Iris pigment epithelial cell (primary cell): ENCODE measurements around the gene TMEM31.

Experiments
- DNase-seq: peaks from one replicate; pipeline ENCODE4 v3.0.0-alpha.2; 2011; ENCODE audit warnings: low read depth

TMEM31 gene, protein sequence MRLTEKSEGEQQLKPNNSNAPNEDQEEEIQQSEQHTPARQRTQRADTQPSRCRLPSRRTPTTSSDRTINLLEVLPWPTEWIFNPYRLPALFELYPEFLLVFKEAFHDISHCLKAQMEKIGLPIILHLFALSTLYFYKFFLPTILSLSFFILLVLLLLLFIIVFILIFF

DNA sequence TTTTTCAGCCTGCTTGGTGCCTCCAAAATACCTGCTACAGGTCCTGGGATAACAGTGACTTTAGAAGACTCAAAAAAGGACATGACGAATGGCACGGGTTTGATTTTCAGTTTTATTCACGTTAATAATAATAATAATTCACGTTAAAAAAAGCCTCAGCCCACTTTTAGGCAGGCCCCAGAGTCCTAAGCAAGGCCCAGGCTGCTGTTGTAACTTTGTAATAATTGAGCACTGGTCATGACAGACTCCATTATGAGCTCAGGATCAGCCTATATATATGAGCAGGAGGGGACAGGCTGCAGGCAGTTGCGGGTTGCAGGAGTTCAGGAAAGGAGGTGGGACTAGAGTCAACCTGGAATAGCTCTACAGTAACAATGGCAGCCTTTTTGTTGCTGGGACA is at the start of gene TMEM31:
Gene TMEM31 (plus strand): TSS at position 301 of the 400 bp plus-strand sequence. CDS start 1,350 bp downstream, outside the sequence.
- no peak for DNase-seq

DNA sequence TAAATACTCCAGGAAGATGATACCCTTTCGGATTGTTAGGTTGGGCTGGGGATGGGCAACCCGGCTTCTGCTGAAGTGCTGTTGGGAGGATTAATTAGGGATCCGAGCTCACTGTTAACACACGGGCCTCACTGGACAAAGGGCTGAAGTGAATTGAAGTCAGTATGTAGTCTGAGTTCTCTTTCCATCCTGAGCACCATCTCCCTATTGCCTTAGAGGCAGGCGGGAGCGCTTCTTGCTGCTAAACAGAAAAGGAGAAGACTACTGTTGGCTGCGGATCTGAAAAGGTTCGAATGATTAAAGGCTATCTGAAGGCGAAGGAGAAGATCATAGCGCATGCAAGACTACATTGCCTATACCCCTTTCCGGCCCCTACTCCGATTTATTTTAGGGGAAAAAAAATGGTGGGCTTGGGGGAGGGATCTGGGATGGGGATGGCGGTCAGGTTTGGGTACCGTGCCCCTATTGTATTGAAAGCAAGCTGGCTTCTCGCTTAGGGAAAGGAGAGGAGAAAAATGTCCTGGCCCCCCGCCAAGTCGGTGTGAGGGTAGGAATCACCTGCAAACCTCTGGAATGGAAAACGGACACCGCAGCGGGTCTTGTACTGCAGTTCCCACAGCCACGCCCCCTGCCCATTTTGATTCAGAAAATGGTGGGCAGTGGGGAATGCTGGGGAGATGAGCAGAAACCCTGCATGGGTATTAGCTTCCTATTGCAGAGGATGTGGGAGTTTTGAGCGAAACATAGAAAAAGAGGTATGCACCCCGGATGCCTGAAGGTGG is 46.5 kb upstream of the TMEM31 start:
- DNase-seq, result no peak

DNA sequence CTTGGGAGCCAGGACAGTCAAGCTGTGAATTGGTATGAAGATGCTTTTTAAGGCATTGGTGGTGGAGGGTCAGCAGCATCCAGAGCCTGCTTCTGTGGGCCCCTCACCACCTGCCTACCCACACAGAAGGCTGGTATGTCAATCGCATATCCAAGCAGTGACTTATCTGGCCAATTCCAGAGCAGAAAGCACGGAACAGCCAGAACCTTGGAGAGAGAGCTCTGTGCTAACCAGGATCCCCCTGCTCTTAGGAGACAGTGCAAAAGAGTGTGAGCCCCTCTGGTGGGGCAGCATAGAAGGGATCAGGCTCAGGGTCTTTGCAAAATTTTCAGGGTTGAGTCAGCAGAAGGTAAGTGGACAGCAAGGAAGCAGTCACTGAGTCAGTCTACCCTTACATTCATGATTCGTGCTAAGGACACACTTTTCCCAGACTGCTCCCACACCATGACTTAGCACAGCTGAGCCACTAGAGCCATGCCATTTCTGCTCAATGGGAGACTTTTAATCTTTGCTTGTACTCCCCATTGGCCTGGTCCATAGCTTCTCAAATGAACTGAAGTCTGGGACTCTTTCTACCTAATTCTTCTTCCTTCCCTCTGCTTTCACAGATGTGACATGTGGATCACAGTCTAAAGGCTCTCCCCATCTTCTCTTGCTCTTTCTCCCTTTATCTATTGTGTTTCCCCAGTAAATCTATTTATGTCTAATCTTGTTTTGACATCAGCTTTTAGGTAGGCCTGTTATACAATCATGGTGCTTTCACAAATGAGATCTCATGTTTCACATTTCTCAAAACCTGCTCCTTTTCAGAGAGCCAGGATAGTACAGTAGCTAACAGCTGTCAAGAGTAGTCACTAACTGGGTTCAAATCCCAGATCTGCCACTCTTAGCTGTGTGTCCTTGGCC is 44.3 kb upstream of the TMEM31 start:
- no peak for DNase-seq

DNA sequence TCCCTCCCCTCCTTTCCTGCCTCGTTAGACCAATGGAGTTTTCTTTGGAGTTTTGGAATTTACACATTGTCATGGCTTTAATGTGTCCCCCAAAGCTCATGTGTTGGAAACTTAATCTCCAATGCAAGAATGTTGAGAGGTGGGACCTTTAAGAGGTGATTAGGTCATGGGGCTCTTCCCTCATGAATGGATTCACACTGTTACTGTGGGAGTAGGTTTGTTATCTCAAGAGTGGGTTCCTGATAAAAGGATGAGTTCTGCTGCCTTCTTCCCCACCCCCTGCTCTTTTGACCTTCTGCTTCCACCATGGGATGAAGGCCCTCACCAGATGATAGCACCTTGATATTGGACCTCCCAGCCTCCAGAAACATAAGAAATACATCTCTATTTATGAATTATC is 41.0 kb upstream of the TMEM31 start:
- DNase-seq, result no peak

DNA sequence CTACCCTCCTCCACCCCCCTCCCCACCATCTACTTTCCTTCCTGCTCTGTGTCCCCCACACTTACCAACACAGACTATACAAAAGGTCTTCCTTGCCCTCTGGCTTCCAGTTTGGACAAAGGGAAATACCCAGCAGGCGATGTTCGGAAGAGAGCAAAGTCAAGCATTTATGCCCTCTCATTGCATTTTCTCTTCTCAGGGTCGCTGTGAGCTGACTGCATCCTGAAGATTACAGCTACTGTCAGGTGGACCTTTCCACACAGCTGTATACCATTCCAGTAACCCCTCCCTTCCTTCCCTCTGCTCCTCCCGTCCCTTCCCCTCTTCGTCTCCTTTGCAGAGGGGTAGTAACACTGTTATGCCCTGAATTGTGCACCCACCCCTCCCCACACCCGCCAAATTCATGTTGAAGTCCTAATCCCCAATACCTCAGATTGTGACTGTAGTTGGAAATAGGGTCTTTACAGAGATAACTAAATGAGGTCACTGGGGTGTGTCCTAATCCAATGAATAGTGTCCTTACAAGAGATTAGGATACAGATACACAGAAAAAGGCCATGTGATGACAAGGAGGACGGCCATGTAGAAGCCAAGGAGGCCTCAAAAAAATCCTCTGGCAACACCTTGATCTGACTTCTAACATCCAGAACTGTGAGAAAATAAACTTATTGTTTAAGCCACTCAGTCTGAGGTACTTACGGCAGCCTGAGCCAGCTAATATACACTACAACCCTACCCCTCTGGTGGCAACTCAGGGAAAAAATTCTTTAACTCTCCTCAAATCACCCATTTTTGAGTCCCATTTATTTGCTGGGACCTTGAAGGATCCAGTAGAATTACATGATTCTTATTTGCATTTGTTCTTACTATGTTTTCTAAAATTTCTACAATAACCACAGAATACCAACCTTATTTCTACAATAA is 35.9 kb upstream of the TMEM31 start:
- no peak for DNase-seq

DNA sequence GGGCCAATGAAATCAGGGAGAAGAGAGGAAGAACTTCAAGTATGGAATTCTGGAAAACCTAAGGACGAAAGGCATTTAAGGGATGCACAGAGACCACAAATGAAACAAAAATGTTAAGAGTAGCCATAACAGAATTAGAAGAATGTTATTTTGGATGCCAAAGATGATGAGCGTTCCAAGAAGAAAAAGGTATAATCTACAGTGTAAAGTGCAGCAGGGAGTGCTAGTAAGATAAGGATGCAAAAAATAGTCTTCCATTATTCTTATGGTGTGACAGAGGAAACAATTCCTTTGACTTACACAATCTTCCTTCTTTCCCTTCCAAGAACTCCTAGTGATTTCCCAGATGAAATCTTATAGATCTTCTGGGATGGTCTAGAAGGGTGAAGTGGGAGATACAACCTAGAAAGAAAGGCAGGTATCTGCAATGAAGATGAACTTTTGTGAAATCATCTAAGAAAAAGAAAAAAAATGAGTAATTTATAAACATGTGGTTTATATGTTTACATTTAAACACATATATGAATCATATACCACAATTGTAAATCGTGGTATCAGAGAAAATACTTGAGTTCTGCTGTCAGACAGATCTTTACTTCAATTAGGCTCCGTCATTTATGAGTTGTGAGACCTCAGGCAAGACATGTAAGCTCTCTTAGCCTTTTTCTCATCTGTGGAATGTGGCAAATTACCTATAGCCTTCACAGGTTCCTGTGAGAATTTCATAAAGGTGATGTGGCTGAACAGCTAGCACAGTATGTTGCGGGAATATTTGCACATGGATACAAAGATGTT is 32.3 kb upstream of the TMEM31 start:
- peak; percentile 57 for DNase-seq

DNA sequence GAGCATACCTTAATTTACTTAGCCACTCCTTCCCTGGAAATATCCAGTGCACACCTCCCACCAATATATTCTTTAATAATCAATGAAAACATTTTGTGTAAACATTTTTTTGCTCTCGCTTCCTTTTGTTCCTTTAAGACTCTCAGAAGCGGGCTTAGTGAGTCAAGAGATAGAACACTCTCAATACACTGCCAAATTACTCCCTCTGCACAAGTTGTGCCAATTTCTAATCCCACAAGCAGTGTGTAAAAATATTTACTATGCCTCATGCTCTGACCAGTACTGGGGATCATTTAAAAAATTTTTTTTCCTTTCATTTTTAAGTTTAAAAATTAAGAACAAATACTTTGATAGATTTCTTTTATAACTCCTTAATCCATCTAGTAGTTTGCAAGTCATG is 29.3 kb upstream of the TMEM31 start:
- no peak for DNase-seq

DNA sequence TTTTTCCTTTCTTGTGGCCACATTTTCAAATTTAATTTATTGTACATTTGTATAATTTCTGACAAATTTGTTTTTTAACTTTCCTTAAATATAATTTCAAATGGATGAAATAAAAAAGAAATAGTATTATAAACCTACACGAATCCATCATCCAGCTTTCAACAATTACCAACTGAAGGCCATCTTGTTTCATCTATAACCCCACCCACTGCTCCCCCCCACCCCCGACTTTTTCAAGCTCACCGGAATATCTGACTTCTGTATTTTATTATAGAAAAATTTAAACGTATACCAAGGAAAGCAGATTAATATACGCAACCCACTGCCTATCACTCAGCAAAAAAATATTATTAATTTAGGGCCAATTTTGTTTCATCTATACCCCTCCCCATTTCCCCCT is 25.3 kb upstream of the TMEM31 start:
- peak; percentile 15 for DNase-seq

DNA sequence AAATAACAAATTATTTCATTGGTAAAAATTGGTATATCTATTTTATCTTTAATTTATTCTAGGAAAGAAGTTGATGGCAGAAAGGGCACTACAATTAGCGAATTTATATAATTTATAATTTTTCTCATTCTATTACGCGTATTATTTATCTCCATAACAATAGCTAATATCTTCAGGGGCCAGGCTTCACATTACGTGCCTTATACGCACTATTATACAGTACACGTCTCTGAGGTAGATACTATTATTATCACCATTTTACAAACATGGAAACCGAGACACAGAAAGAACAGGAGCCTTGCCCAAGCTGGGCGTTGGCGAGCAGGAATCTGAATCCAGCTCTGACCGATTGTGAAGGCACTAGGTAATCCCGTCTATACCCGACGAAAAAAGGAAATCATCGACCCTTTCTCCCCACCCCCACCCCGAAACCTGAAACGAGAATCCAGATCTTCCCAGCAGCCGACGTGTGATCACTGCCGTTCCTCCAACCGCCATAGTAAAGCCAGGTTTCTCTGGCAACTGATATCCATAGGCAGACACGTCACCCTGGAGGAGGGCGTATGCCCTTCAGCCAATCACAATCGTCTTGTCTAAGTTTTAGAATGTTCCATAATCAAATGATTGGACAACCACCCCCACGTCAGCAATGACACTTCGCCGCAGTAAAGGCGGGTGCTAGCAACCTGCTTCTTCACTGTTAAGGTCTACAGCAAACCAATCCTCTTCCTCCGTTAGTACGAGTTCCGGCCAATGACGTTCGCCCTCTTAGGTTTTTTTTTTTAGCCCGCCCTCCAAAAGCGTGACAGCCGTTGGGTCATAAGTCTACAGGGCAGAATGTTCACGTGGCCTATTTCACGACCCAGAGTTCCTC is 24.3 kb upstream of the TMEM31 start, which contains the start of gene MORF4L2:
Gene MORF4L2 (minus strand): TSS at position 501 of the 874 bp plus-strand sequence. CDS start 9,672 bp downstream, outside the sequence.
- DNase-seq, result peak; percentile 98

DNA sequence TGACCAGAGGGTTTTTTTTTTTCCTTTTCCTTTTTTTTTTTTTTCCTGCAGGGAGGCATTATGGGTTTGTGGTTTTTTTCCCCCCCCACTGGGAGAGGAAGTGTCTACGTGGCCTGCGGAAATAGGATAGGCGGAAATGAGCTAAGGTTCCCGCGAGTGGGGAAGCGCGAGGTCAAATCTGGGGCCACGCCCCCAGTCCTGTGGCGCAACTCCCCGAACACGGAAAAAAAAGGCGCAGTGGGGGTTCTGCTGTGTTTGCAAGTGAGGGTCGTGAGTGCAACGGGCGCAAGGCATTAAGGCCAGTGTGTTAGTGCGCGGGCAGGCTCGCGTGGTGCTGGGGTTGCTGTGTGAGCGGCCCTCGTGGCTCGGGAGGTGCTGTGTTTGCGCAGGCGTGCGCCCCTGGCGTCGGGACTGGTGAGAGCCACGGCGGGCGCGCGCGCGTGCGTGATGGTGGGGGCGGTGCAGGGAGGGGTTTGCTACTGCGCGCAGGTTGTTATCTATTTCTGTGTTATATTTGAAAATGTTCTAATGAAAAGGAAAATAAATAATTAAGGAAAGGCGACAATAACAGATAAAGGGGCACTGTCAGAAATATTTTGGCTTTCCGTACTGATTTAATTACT is 23.5 kb upstream of the TMEM31 start:
- DNase-seq, result peak; percentile 82

DNA sequence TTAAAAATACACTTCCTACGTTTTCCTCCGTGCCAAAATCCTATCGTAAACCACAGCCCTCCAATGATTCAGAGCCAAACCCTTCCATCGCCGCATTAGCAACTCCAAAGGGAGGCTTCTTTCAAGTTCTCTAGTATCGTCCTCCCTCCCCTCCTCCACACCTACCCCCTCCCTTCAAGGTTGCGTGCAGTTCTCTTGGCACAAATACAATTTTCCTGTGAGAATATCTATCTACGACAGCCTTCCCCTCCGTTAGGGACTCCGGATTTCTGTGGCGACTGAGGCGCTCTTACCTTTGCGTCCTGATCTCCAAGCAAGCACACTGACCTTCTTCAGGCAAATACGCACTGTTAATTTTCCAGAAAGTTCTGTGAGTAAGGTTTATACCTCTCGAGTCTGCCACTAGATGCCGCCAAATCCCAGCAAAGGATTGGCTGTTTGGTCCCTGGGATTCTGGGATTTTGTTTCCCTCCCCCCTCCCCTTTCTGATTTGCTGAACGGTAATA is 23.0 kb upstream of the TMEM31 start:
- peak; percentile 69 for DNase-seq

DNA sequence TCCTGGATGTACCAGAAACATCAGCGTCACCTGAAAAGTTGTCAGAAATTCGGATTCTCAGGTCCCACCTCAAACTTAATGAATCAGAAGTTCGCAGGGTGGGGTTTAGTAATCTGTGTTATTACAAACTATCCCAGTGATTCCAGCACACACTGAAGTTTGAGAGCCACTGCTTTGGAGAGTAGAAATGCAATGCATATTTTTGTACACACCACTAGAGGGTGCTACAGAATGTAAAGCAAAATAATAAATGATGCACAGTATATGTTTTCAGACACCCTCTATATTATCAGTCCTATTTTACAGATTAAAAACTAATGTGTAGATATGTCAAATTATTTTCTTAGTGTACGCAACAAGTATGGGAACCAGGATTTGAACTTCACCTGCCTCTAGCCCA is 21.8 kb upstream of the TMEM31 start:
- DNase-seq, result peak; percentile 33

DNA sequence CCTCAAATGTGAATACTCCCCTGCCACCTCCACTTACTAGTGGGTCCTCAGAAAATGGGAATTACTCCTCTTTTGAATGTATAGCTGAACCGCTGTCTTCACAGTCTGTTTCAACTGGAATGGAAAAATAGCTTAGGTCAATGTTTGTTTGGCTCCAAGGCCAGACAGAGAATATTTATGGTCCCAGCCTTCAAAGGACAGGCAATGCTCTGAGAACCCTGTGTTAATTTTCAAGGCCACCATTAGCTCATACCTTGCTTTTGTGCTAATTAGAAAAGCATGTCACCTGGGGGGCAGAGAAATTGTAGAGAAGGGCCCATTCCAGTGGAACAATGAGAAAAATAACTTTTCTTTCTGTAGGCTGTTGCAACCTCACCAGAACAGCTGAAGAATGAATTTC is 19.6 kb upstream of the TMEM31 start:
- DNase-seq, result no peak

DNA sequence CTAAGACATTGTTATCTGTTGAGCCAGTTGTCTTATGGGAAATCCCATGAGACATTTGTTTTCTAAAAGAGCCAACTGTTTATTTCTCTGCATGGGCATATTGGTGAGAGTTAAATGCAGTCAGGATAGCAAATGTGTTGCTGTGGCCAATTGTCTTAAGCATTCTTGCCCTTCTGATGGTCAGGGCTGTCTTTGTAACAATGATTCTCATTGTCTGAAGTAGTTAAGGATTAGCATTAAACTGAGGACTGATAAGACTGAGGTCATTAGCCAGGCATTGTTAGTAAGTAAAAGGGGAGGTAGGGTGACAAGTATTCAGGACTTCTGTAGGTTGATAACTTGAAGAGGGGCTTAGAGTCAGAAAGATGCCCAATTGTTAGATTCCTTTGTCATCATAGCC is 13.0 kb upstream of the TMEM31 start:
- no peak for DNase-seq

DNA sequence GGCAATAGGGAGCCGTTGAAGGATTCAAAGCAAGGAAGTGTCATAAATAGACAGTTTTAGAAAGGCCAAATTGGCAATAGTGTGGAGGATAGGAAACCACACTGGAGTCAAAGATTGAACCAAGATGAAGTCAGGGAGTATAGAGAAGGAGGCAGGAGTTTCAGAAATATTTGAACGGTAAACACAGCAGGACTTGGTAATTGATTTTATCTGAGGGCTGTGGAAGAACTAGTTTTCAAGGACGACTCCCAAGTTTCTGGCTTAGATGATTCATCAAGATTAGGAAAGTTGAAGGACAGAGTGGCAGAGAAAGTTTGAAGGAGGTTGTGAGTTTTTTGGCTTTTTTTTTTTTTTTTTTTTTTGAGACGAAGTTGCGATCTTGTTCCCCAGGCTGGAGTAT is 11.5 kb upstream of the TMEM31 start:
- DNase-seq, result no peak

DNA sequence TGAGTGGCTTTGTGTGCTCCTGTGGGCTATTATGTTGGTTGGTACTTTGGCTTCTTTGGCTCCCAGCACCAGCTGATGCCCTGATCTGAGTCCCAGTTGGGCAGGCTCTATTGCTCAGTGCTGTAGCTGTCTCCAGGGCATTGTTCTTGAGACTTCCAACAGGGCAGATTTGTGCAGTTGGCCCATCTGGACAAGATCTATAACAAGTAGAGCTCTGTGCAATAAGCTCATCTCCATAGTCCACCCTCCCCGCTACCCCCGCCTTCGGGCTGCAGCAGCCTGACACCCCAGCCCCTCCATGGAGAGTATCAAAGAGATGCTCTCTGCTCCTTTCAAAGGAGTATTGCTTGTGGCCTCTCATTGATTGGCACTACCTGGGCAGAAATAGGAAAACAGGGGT is 5.8 kb upstream of the TMEM31 start:
- no peak for DNase-seq

DNA sequence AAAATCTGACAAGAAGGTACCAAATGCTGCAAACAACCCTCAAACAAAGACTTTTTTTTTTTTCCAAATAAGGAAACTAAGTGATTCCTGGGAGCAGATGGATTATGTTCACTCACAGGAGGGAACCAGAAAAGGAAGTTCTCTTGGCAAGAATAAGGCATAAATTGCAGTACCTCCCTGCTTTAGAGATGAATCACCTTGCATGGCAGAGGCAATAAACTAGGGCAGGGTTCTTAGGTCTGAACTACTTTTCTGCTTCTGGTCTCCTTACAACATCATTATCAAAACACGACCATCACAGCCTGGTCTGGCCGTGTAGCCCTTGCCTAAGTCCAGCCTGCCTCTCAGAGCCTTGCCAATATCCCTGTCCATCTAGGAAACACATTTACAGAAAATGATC is 6.3 kb downstream of the TMEM31 start:
- DNase-seq, result peak; percentile 78

DNA sequence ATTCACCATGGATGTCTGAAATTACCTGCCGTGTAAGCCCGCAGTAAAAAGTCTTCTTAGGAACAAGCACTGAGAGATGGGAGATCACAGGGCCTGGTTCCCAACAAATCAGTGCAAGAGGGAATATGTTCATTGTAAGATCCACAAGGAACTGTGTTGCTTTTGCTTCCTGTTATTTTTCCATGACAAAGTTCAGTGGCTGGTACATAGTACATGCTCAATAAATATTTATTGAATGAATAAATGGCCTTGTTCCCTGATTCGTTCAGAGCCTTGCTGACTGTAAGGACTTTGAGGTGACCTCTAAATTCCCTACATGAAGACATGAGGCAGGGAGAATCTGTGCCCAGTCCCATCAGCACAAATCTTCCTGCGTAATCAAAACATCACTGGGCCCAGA is 7.4 kb downstream of the TMEM31 start:
- no peak for DNase-seq

DNA sequence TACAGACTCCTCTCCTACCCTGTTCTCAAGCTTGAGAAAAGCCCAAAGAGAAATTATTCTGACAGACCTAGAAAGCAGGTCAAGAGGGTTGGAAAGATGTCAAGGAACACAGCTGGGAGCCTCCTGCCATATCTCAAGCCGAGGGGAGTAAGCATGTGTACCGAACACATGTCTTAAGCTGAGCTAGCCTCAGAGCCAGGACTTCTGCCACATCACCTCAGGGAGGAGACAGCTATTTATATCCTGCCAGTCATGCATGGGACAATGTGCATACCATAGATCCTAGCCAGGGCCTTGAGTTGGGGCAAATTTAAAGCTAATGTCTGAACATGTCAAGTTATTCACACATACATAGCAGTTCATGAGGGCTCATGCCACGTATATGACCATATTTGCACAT is 11.8 kb downstream of the TMEM31 start:
- DNase-seq, result peak; percentile 54
